Gastroesophageal sphincter (tissue), 4 donors: ENCODE measurements around the gene CDKL1. TPM values are rescaled to one million over a fixed set of nuclear protein-coding genes. Genes with fewer than 3 reads are reported as not detected.

Experiments
- ATAC-seq: fragments of 150-250 bp; one replicate; pipeline ENCODE4 v1.9.1; 2016; ENCODE audit warnings: mild to moderate bottlenecking, moderate library complexity
- H3K27ac ChIP-seq, 4 donors: fragments of 200-600 bp; sonication (generic) in 3 of 4; 1 replicate in 3 of 4; 2 replicates in 1 of 4; pipeline ENCODE4 v1.5.1; 2016 to 2019
- H3K27me3 ChIP-seq: fragments of 200-600 bp; sonication (generic); one replicate; pipeline ENCODE4 v1.5.1; 2019
- H3K36me3 ChIP-seq, 2 donors: fragments of 200-600 bp; sonication (generic); one replicate each; pipeline ENCODE4 v1.5.1; 2019; ENCODE audit warnings: control low read depth in 1 of 2
- H3K4me1 ChIP-seq, 3 donors: fragments of 200-600 bp; sonication (generic); 1 replicate in 2 of 3; 2 replicates in 1 of 3; pipeline ENCODE4 v1.5.1; 2016 to 2019; ENCODE audit warnings: control low read depth in 2 of 3
- H3K4me3 ChIP-seq, 2 donors: fragments of 200-600 bp; sonication (generic); one replicate each; pipeline ENCODE4 v1.5.1; 2019; ENCODE audit warnings: mild to moderate bottlenecking in 1 of 2, moderate library complexity in 1 of 2
- H3K9me3 ChIP-seq, 3 donors: fragments of 200-600 bp; sonication (generic); one replicate each; pipeline ENCODE4 v1.5.1; 2017 to 2019; ENCODE audit warnings: control low read depth in 2 of 3
- CTCF ChIP-seq, 4 experiments: fragments of 200-600 bp in 2 of 4; fragments of 450-650 bp in 2 of 4; sonication (generic) in 1 of 4; IDR thresholded peaks; one replicate each; pipeline ENCODE4 v1.5.1; 2017 to 2019; ENCODE audit warnings: antibody characterized with exemption in 4 of 4, mild to moderate bottlenecking in 2 of 4, moderate library complexity in 2 of 4
- EP300 ChIP-seq: sonication (generic); formaldehyde crosslinking; IDR thresholded peaks from one replicate; pipeline ENCODE4 v1.6.1; 2017; ENCODE audit warnings: antibody characterized with exemption, mild to moderate bottlenecking
- POLR2A ChIP-seq, 2 donors: fragments of 450-650 bp; IDR thresholded peaks; one replicate each; pipeline ENCODE4 v1.6.1; 2017; ENCODE audit warnings: antibody characterized with exemption in 2 of 2, mild to moderate bottlenecking in 2 of 2, moderate library complexity in 1 of 2
- POLR2AphosphoS5 ChIP-seq: sonication (generic); formaldehyde crosslinking; IDR thresholded peaks from one replicate; pipeline ENCODE4 v1.6.1; 2017; ENCODE audit warnings: antibody characterized with exemption
- WGBS, 2 donors: methylation state at CpG; one replicate each; pipeline ENCODE4 v1.1.5; 2018; ENCODE audit warnings: low coverage in 1 of 2; 5-methylcytosine and 5-hydroxymethylcytosine counted together
- total RNA-seq, 4 donors: library from RNA; depleted of rRNA; stranded (reverse); fragments of >200 nt; gene quantifications; one replicate each; pipeline ENCODE4 v1.1.0, GENCODE V29; 2016

Gene CDKL1
- total RNA-seq, 4 donors from 2014 or later, result 4.2 to 10.3 (median 6.2) TPM

DNA sequence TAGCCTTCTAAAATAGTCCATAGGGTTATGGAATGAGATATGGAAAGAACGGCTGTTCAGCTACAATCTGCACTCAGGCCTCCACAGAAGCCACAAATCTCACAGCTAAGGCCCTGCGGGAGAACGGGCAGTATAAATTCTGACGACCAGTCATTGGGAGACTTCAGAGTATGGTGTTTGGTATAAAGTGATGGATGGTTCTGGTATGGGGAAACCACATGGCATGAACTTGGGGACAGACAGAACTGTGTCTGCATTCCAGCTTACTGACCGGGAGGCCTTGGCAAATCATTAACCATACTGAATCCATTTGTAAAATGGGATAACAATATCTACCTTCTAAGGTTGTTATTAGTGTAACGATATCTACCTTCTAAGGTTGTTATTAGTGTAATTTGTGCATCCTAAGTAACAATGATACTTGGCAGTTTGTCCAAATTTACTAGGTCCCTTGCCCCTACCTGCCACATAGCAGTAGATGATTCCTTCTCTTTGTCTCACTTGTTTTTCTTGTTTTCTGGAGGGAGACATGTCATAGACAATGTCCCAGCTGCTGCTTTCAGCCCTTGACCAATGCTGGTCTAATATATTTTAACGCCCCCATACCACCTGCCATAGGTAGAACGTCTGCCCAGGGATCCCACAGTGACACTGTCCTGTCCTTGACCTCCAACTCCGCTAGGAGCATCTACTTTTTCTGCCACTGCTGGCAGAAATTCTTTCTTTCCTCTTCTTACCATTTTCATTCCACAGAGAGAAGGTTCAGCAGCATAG lies 6.8 kb downstream of the CDKL1 start:
- Histone ChIP-seq H3K27me3 (no peaks in the 10 kb centered on the region), H3K4me3 (no peak overlapping the region), H3K36me3 (no peaks in the 10 kb centered on the region), H3K4me1 (no peaks in the 10 kb centered on the region), H3K9me3 (no peaks in the 10 kb centered on the region), H3K27ac (no peak overlapping the region)
- no peak for TF ChIP-seq CTCF (IDR thresholded peaks at IDR 0.05)
- TF ChIP-seq EP300, result no peak
- TF ChIP-seq POLR2AphosphoS5, result no peak
- TF ChIP-seq POLR2A (IDR thresholded peaks at IDR 0.05), result no peak
- 84 to 95% methylated on average over 4 to 9 of the region's 9 CpGs for WGBS, 2 donors
- no peak for ATAC-seq

- no peaks in the 10 kb centered on the region for H3K36me3 ChIP-seq
- no peak overlapping the region for H3K27ac ChIP-seq
- no peaks in the 10 kb centered on the region for H3K4me1 ChIP-seq
- no peaks in the 10 kb centered on the region for H3K27me3 ChIP-seq
- no peak overlapping the region for H3K4me3 ChIP-seq
- no peak for TF ChIP-seq POLR2A (IDR thresholded peaks at IDR 0.05)
- no peak for TF ChIP-seq EP300
- no peak for TF ChIP-seq CTCF (IDR thresholded peaks at IDR 0.05)
- TF ChIP-seq POLR2AphosphoS5, result no peak
- 62 to 67% methylated on average over 3 to 7 of the region's 9 CpGs for WGBS, 2 donors
- no peak for ATAC-seq
- no peaks in the 10 kb centered on the region for H3K9me3 ChIP-seq
These were observed 8.3 kb downstream of the CDKL1 start for GRCh38 chr14:50388256-50388931.

DNA sequence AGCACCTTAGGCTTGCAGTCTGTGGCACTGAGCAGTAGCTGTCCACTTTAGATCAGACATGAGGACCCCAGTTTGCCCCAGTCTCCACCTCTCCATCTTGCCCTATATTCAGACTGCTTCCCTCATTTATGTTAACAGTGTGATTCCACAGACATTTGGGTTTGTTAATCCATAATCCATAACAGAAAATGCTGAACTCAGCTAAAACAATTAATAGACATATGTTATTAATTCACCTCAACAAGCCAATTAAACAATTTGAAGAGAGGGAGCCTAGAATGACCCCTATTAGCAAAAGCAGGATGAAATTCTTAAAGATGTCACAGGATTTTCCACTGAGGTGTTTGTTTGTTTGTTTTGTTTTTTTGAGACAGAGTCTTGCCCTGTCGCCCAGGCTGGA lies 9.1 kb downstream of the CDKL1 start:
- 92 to 100% methylated on average over 1 of the region's 1 CpG for WGBS, 2 donors

DNA sequence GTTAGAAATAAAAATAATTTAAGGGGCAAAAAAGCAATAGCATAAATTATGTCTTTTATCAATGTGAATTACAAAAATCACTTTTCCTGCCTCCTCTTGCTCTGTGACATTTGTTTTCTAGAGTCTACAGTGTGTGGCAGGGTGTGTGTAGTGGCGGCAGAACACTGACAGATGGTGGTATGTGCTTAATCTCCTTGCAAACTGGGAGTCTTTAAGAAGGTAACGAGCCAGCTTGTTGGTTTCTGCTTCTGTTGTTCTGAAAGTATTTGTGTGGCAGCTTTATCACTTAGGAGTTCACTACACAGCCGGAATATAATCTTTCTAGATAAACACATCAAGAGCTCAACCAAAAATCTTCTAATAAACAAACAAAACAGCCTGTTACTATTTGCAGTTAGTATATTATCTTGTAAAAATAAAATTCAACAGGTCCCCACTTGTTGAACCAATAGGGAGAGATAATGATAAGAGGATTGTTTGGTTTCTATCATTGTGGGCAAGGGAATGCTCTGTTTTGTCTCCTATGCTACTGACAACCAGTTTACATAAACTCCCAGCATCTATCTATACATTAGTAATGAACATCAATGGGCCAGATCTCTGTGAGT lies 13.0 kb downstream of the CDKL1 start:
- no peaks in the 10 kb centered on the region for H3K9me3 ChIP-seq
- WGBS, 2 donors, result 66 to 74% methylated on average over 3 of the region's 3 CpGs
- H3K4me1 ChIP-seq, result no peaks in the 10 kb centered on the region
- H3K27ac ChIP-seq, result no peak overlapping the region
- no peak overlapping the region for H3K4me3 ChIP-seq
- ATAC-seq, result no peak
- peaks cover 0 to 5% of the 10 kb centered on the region in 2 donors for H3K36me3 ChIP-seq
- no peak for TF ChIP-seq CTCF (IDR thresholded peaks at IDR 0.05)
- H3K27me3 ChIP-seq, result no peaks in the 10 kb centered on the region

More for the DNA sequence above, 9.1 kb downstream of the CDKL1 start:
- no peaks in the 10 kb centered on the region for H3K36me3 ChIP-seq
- H3K4me1 ChIP-seq, result no peaks in the 10 kb centered on the region
- no peak overlapping the region for H3K27ac ChIP-seq
- ATAC-seq, result no peak
- no peak for TF ChIP-seq EP300
- TF ChIP-seq POLR2A (IDR thresholded peaks at IDR 0.05), result no peak
- no peak for TF ChIP-seq CTCF (IDR thresholded peaks at IDR 0.05)
- no peak for TF ChIP-seq POLR2AphosphoS5
- no peak overlapping the region for H3K4me3 ChIP-seq
- H3K9me3 ChIP-seq, result no peaks in the 10 kb centered on the region
- no peaks in the 10 kb centered on the region for H3K27me3 ChIP-seq
